Smooth muscle cell (in vitro differentiated cells): ENCODE results near the gene MAN1A1. TPM values are rescaled to one million over a fixed set of nuclear protein-coding genes. Genes with fewer than 3 reads are reported as not detected.
"Not testable (repeated sequence)": the region's sequence is repeated elsewhere in the genome, so short reads cannot be mapped to it uniquely, and the experiment has no call there.

Source experiments
- DNase-seq: peaks from one replicate; lab custom pipeline; 2025; ENCODE audit not compliant: unreplicated experiment; lab: John Stamatoyannopoulos, UW
- H2AFZ ChIP-seq: fragments of 200-600 bp; sonication (generic); 2 replicates; pipeline ENCODE4 v1.6.0; 2016; ENCODE audit warnings: antibody characterized with exemption, low read depth, mild to moderate bottlenecking
- H3F3A ChIP-seq: fragments of 200-600 bp; sonication (generic); 2 replicates; pipeline ENCODE4 v1.6.0; 2017; ENCODE audit warnings: antibody characterized with exemption, low read depth
- H3K27ac ChIP-seq: fragments of 200-600 bp; sonication (generic); 2 replicates; pipeline ENCODE4 v1.5.1; 2016; ENCODE audit warnings: low read depth, mild to moderate bottlenecking
- H3K27me3 ChIP-seq: fragments of 200-600 bp; sonication (generic); 2 replicates; pipeline ENCODE4 v1.6.1; 2016; ENCODE audit warnings: low read depth, mild to moderate bottlenecking
- H3K36me3 ChIP-seq: fragments of 200-600 bp; sonication (generic); 2 replicates; pipeline ENCODE4 v1.5.1; 2016; ENCODE audit warnings: low read depth
- H3K4me1 ChIP-seq: fragments of 200-600 bp; sonication (generic); 2 replicates; pipeline ENCODE4 v1.5.1; 2016; ENCODE audit warnings: low read depth
- H3K4me2 ChIP-seq: fragments of 200-600 bp; sonication (generic); 2 replicates; pipeline ENCODE4 v1.6.0; 2016; ENCODE audit warnings: mild to moderate bottlenecking
- H3K4me3 ChIP-seq: fragments of 200-600 bp; sonication (generic); 2 replicates; pipeline ENCODE4 v1.5.1; 2016; ENCODE audit warnings: mild to moderate bottlenecking
- H3K79me2 ChIP-seq: fragments of 200-600 bp; sonication (generic); 2 replicates; pipeline ENCODE4 v1.6.0; 2016; ENCODE audit warnings: low read depth, mild to moderate bottlenecking
- H3K9ac ChIP-seq: fragments of 200-600 bp; sonication (generic); 2 replicates; pipeline ENCODE4 v1.6.0; 2016; ENCODE audit warnings: low read depth
- H3K9me3 ChIP-seq: fragments of 200-600 bp; sonication (generic); replicated peaks from 2 replicates; pipeline ENCODE4 v1.5.1; 2016; ENCODE audit warnings: low read depth
- H4K20me1 ChIP-seq: fragments of 200-600 bp; sonication (generic); 2 replicates; pipeline ENCODE4 v1.6.0; 2016; ENCODE audit warnings: low read depth
- WGBS: methylation state at CpG from one replicate; pipeline ENCODE4 v1.1.7; 2016; ENCODE audit warnings: low lambda C conversion rate; 5-methylcytosine and 5-hydroxymethylcytosine counted together
- polyA plus RNA-seq: library from polyadenylated mRNA; unstranded; fragments of >200 nt; fragmentation: Nextera tagmentation; extraction: Ambion mirVana; gene quantifications from 2 replicates; pipeline ENCODE4 v1.2.1, GENCODE V29; 2016
- total RNA-seq: library from RNA; depleted of rRNA; stranded (reverse); fragments of >200 nt; gene quantifications from 2 replicates; pipeline ENCODE4 v1.2.3, GENCODE V29; 2014
- TF ChIP-seq, protein P1 (sequence below): fragments of 200-600 bp; sonication (generic); IDR thresholded peaks from 2 replicates; pipeline ENCODE4 v1.5.1; 2017; ENCODE audit warnings: borderline replicate concordance, mild to moderate bottlenecking, antibody characterized with exemption; ENCODE audit not compliant: insufficient read depth, poor library complexity, severe bottlenecking

Gene MAN1A1
- total and polyA plus RNA-seq, 2 experiments from 2014 or later: 57.1 to 127 TPM

DNA sequence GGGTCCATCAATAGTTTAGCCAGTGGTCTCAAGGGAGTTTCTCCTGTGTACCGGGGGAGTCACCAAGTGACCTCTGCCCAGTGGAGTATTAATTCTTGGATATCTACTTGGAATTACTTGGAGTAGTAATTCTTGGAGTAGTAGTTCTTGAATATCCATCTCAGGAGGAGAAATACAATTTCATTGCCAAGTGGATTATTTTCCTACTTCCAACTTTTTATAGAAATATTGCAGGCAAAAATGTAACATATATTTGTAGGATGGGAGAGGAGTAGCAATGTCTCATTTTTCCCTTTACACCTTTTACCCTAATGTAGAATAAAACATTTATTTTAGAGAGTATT lies 179.5 kb downstream of the MAN1A1 start:
- no peak for DNase-seq
- Histone ChIP-seq H3K79me2 (no peaks in the 10 kb centered on the region), H2AFZ (no peak overlapping the region), H3K27me3 (no peaks in the 10 kb centered on the region), H3K4me3 (no peak overlapping the region), H3K4me2 (no peak overlapping the region), H4K20me1 (no peaks in the 10 kb centered on the region), H3K9ac (no peak overlapping the region), H3K9me3 (no peaks in the 10 kb centered on the region), H3K4me1 (no peaks in the 10 kb centered on the region), H3K36me3 (no peaks in the 10 kb centered on the region), H3F3A (no peaks in the 10 kb centered on the region), H3K27ac (no peak overlapping the region)
- TF ChIP-seq, protein P1, sequence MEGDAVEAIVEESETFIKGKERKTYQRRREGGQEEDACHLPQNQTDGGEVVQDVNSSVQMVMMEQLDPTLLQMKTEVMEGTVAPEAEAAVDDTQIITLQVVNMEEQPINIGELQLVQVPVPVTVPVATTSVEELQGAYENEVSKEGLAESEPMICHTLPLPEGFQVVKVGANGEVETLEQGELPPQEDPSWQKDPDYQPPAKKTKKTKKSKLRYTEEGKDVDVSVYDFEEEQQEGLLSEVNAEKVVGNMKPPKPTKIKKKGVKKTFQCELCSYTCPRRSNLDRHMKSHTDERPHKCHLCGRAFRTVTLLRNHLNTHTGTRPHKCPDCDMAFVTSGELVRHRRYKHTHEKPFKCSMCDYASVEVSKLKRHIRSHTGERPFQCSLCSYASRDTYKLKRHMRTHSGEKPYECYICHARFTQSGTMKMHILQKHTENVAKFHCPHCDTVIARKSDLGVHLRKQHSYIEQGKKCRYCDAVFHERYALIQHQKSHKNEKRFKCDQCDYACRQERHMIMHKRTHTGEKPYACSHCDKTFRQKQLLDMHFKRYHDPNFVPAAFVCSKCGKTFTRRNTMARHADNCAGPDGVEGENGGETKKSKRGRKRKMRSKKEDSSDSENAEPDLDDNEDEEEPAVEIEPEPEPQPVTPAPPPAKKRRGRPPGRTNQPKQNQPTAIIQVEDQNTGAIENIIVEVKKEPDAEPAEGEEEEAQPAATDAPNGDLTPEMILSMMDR: no peak
- WGBS: 91% methylated on average over 1 of the region's 1 CpG

- not testable (repeated sequence) for H4K20me1 ChIP-seq, H2AFZ ChIP-seq, H3F3A ChIP-seq, DNase-seq, H3K4me2 ChIP-seq, H3K9ac ChIP-seq, H3K27ac ChIP-seq, H3K4me1 ChIP-seq, H3K36me3 ChIP-seq, H3K4me3 ChIP-seq, H3K79me2 ChIP-seq, H3K9me3 ChIP-seq, H3K27me3 ChIP-seq
- WGBS: 95% methylated on average over 2 of the region's 2 CpGs
Measured at GRCh38 chr6:119169355-119169754, 180.2 kb downstream of the MAN1A1 start.

- DNase-seq: no peak
- no peaks in the 10 kb centered on the region for H3F3A ChIP-seq
- H4K20me1 ChIP-seq: no peaks in the 10 kb centered on the region
- no peaks in the 10 kb centered on the region for H3K36me3 ChIP-seq
- no peaks in the 10 kb centered on the region for H3K27me3 ChIP-seq
- H3K4me2 ChIP-seq: no peak overlapping the region
- no peak overlapping the region for H3K4me3 ChIP-seq
- no peak overlapping the region for H2AFZ ChIP-seq
- H3K27ac ChIP-seq: no peak overlapping the region
- H3K9me3 ChIP-seq: no peaks in the 10 kb centered on the region
- 96% methylated on average over 3 of the region's 3 CpGs for WGBS
- TF ChIP-seq, protein P1: no peak
- H3K79me2 ChIP-seq: no peaks in the 10 kb centered on the region
- H3K9ac ChIP-seq: no peak overlapping the region
- H3K4me1 ChIP-seq: no peaks in the 10 kb centered on the region
Measured at GRCh38 chr6:119166024-119166784, 183.4 kb downstream of the MAN1A1 start.

GRCh38 chr6:119163006-119163405 lies 186.6 kb downstream of the MAN1A1 start:
- WGBS: 94% methylated on average over 8 of the region's 8 CpGs
- no peaks in the 10 kb centered on the region for H3K27me3 ChIP-seq
- H3K79me2 ChIP-seq: no peaks in the 10 kb centered on the region
- H3K4me3 ChIP-seq: no peak overlapping the region
- no peaks in the 10 kb centered on the region for H3K4me1 ChIP-seq
- H3K9ac ChIP-seq: no peak overlapping the region
- no peaks in the 10 kb centered on the region for H3K9me3 ChIP-seq
- no peak overlapping the region for H3K4me2 ChIP-seq
- no peaks in the 10 kb centered on the region for H3K36me3 ChIP-seq
- H3F3A ChIP-seq: no peaks in the 10 kb centered on the region
- TF ChIP-seq, protein P1: no peak
- no peak overlapping the region for H3K27ac ChIP-seq
- DNase-seq: no peak
- no peak overlapping the region for H2AFZ ChIP-seq
- no peaks in the 10 kb centered on the region for H4K20me1 ChIP-seq
